HepG2 (cell line): Measurements from ENCODE around the gene KAZN. TPM values are rescaled to one million over a fixed set of nuclear protein-coding genes. Genes with fewer than 3 reads are reported as not detected.

Source experiments
- ARNTL ChIP-seq: sonication (generic); formaldehyde crosslinking; IDR thresholded peaks from 2 replicates; pipeline ENCODE4 v1.4.0; 2020; ENCODE audit warnings: mild to moderate bottlenecking, missing genetic modification reagents
- ELF3 ChIP-seq: IDR thresholded peaks from 2 replicates; pipeline ENCODE4 v1.6.1; 2016; ENCODE audit warnings: missing genetic modification reagents, missing compliant biosample characterization
- GTF2F1 ChIP-seq: fragments of 150-350 bp; IDR thresholded peaks from 2 replicates; pipeline ENCODE4 v1.6.1; 2014; ENCODE audit warnings: low read length
- HOXA3 ChIP-seq: sonication (generic); formaldehyde crosslinking; IDR thresholded peaks from 2 replicates; pipeline ENCODE4 v1.5.0; 2020; ENCODE audit warnings: missing genetic modification reagents
- IKZF4 ChIP-seq: sonication (generic); formaldehyde crosslinking; IDR thresholded peaks from 2 replicates; pipeline ENCODE4 v1.5.1; 2020; ENCODE audit warnings: borderline replicate concordance, mild to moderate bottlenecking, low read depth, missing genetic modification reagents; ENCODE audit errors: not compliant biosample characterization
- JDP2 ChIP-seq: sonication (generic); formaldehyde crosslinking; IDR thresholded peaks from 2 replicates; pipeline ENCODE4 v1.8.1; 2022; ENCODE audit warnings: missing genetic modification reagents, borderline replicate concordance
- KLF15 ChIP-seq: sonication (generic); formaldehyde crosslinking; IDR thresholded peaks from 2 replicates; pipeline ENCODE4 v1.8.1; 2023; ENCODE audit warnings: borderline replicate concordance, mild to moderate bottlenecking, inconsistent platforms, missing genetic modification reagents, mixed read lengths
- KLF16 ChIP-seq, 2 experiments: sonication (generic) in 1 of 2; formaldehyde crosslinking in 1 of 2; IDR thresholded peaks; 2 replicates each; pipeline versions ENCODE4 v1.6.1 to v1.8.0; 2016 to 2023; ENCODE audit warnings: missing genetic modification reagents in 2 of 2, missing compliant biosample characterization in 1 of 2
- RFX5 ChIP-seq: IDR thresholded peaks from 2 replicates; pipeline ENCODE4 v1.6.1; 2011; ENCODE audit warnings: low read depth, low read length, improper control_type of control experiment
- SETDB1 ChIP-seq: sonication (generic); formaldehyde crosslinking; IDR thresholded peaks from 2 replicates; pipeline ENCODE4 v1.5.1; 2020; ENCODE audit warnings: missing genetic modification reagents, mild to moderate bottlenecking, borderline replicate concordance
- SIN3B ChIP-seq: fragments of 150-350 bp; IDR thresholded peaks from 2 replicates; pipeline ENCODE4 v1.6.1; 2014; ENCODE audit warnings: low read length
- SP2 ChIP-seq: sonication (generic); formaldehyde crosslinking; IDR thresholded peaks from 2 replicates; pipeline ENCODE4 v1.5.1; 2020; ENCODE audit warnings: mild to moderate bottlenecking, missing genetic modification reagents
- TCF7L2 ChIP-seq: IDR thresholded peaks from 2 replicates; pipeline ENCODE4 v1.6.1; 2011; ENCODE audit warnings: mild to moderate bottlenecking, low read depth, low read length, moderate library complexity
- ZFP36L2 ChIP-seq: sonication (generic); formaldehyde crosslinking; IDR thresholded peaks from 2 replicates; pipeline ENCODE4 v1.4.0; 2020; ENCODE audit warnings: missing genetic modification reagents
- ZNF331 ChIP-seq: sonication (generic); formaldehyde crosslinking; IDR thresholded peaks from 2 replicates; pipeline ENCODE4 v1.4.0; 2020; ENCODE audit warnings: missing genetic modification reagents
- ZNF501 ChIP-seq: sonication (generic); formaldehyde crosslinking; IDR thresholded peaks from 2 replicates; pipeline ENCODE4 v1.5.1; 2020; ENCODE audit warnings: mild to moderate bottlenecking, moderate library complexity, missing genetic modification reagents
- ZNF556 ChIP-seq: sonication (generic); formaldehyde crosslinking; IDR thresholded peaks from 2 replicates; pipeline ENCODE4 v1.4.0; 2020; ENCODE audit warnings: mild to moderate bottlenecking, missing genetic modification reagents, borderline replicate concordance
- ZNF589 ChIP-seq: sonication (generic); formaldehyde crosslinking; conservative IDR thresholded peaks from 2 replicates; pipeline ENCODE4 v1.8.0; 2022; ENCODE audit warnings: mild to moderate bottlenecking, moderate library complexity, missing genetic modification reagents
- ZNF605 ChIP-seq: sonication (generic); formaldehyde crosslinking; IDR thresholded peaks from 2 replicates; pipeline ENCODE4 v1.8.0; 2022; ENCODE audit warnings: mild to moderate bottlenecking, missing genetic modification reagents
- polyA plus RNA-seq, 8 experiments: library from polyadenylated mRNA; depleted of rRNA in 3 of 8; stranded (reverse) in 7 of 8; unstranded in 1 of 8; fragments of >200 nt; fragmentation: Illumina TruSeq in 4 of 8; extraction: Trizol in 4 of 8; gene quantifications; 2 replicates each; pipeline versions ENCODE4 v1.2.1 to v1.2.3, GENCODE V29; 2011 to 2016; ENCODE audit warnings: low read depth in 4 of 8, missing spikeins in 1 of 8, mixed read lengths in 1 of 8; ENCODE audit not compliant: insufficient read depth in 1 of 8
- total RNA-seq, 5 experiments: library from RNA; depleted of rRNA; stranded (reverse); fragments of >200 nt; fragmentation: Illumina TruSeq; extraction: Trizol; gene quantifications; 2 replicates each; pipeline ENCODE4 v1.2.3, GENCODE V29; 2016; ENCODE audit warnings: low read depth in 1 of 5
- TF ChIP-seq, protein P1 (sequence below): IDR thresholded peaks from 2 replicates; pipeline ENCODE4 v1.6.1; 2016
- TF ChIP-seq, protein P2 (sequence below): sonication (generic); formaldehyde crosslinking; IDR thresholded peaks from 2 replicates; pipeline ENCODE4 v1.4.0; 2020; ENCODE audit warnings: missing genetic modification reagents
- TF ChIP-seq, protein P3 (sequence below): IDR thresholded peaks from 2 replicates; pipeline ENCODE4 v1.6.1; 2016; ENCODE audit warnings: missing biosample characterization, missing genetic modification reagents, low read depth
- TF ChIP-seq, protein P4 (sequence below): sonication (generic); formaldehyde crosslinking; IDR thresholded peaks from 2 replicates; pipeline ENCODE4 v1.8.0; 2022; ENCODE audit warnings: mild to moderate bottlenecking, missing genetic modification reagents; ENCODE audit not compliant: insufficient replicate concordance
- TF ChIP-seq, protein P5 (sequence below): sonication (generic); formaldehyde crosslinking; IDR thresholded peaks from 2 replicates; pipeline ENCODE4 v1.8.0; 2023; ENCODE audit warnings: mild to moderate bottlenecking, missing genetic modification reagents

The KAZN gene
- total and polyA plus RNA-seq, 2 of the 13 experiments (the other 11 are each of a cell fraction or from before 2014, with no cell fraction given) = 10.4 to 13.5 TPM

DNA sequence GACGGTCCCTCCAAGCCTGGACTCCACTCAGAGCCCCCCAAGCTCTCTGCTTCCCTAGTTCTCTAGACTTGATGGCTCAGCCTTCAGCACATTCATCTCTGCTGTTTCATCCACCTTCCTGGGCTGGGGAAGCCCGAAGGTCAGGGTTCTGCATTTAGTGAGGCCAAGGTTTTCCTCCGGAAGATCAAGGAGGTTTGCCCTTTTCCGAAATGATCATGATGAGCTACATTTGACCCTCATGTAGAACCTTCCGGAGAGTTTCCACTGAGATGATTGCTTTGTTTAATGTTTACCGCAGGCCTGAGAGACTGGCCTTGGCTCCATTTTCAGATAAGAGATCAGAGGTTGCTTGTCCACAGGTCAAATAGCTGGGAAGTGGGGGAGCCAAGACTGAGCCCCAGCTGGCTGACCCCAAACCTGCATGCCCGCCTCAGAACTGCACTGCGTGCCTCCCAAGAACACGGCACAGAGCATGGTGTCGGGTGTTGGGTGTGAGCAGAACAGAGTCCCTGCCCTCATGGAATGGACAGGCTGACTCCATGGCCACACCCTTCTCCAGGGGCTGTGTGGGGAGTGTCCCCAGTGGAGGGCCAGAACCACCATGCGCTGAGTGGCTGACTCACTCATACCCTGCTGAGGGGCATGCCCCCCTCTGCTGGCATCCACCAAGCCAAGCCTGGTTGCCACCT lies 354.3 kb downstream of the KAZN start (continued):
- TF ChIP-seq JDP2 (CRISPR knock-in tag) = no peak; the same call in 1 of the 2 replicates
- TF ChIP-seq, protein P1, sequence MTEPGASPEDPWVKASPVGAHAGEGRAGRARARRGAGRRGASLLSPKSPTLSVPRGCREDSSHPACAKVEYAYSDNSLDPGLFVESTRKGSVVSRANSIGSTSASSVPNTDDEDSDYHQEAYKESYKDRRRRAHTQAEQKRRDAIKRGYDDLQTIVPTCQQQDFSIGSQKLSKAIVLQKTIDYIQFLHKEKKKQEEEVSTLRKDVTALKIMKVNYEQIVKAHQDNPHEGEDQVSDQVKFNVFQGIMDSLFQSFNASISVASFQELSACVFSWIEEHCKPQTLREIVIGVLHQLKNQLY (CRISPR knock-in tag) = peak; percentile 55
- TF ChIP-seq, protein P2, sequence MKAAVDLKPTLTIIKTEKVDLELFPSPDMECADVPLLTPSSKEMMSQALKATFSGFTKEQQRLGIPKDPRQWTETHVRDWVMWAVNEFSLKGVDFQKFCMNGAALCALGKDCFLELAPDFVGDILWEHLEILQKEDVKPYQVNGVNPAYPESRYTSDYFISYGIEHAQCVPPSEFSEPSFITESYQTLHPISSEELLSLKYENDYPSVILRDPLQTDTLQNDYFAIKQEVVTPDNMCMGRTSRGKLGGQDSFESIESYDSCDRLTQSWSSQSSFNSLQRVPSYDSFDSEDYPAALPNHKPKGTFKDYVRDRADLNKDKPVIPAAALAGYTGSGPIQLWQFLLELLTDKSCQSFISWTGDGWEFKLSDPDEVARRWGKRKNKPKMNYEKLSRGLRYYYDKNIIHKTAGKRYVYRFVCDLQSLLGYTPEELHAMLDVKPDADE (CRISPR knock-in tag) = no peak
- peak; percentile 91 for TF ChIP-seq ZNF501 (CRISPR knock-in tag)
- peak; percentile 64; the same call in 1 of the 2 replicates for TF ChIP-seq KLF15 (CRISPR knock-in tag)
- peak; percentile 89 for TF ChIP-seq ZNF556
- no peak for TF ChIP-seq RFX5
- TF ChIP-seq TCF7L2 = peak; percentile 69
- TF ChIP-seq, protein P3, sequence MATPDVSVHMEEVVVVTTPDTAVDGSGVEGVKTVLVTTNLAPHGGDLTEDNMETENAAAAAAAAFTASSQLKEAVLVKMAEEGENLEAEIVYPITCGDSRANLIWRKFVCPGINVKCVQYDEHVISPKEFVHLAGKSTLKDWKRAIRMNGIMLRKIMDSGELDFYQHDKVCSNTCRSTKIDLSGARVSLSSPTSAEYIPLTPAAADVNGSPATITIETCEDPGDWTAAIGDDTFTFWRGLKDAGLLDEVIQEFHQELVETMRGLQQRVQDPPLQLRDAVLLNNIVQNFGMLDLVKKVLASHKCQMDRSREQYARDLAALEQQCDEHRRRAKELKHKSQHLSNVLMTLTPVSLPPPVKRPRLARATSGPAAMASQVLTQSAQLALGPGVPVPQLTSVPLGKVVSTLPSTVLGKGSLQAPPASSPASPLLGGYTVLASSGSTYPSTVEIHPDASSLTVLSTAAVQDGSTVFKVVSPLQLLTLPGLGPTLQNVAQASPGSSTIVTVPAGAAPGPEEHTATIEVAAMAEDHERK = no peak
- TF ChIP-seq ZNF331 (CRISPR knock-in tag) = peak; percentile 85
- TF ChIP-seq ZFP36L2 = no peak
- TF ChIP-seq IKZF4 (CRISPR knock-in tag) = no peak
- TF ChIP-seq, protein P4, sequence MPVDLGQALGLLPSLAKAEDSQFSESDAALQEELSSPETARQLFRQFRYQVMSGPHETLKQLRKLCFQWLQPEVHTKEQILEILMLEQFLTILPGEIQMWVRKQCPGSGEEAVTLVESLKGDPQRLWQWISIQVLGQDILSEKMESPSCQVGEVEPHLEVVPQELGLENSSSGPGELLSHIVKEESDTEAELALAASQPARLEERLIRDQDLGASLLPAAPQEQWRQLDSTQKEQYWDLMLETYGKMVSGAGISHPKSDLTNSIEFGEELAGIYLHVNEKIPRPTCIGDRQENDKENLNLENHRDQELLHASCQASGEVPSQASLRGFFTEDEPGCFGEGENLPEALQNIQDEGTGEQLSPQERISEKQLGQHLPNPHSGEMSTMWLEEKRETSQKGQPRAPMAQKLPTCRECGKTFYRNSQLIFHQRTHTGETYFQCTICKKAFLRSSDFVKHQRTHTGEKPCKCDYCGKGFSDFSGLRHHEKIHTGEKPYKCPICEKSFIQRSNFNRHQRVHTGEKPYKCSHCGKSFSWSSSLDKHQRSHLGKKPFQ = peak; percentile 83
- peak; percentile 63; the same call in 1 of the 2 replicates for TF ChIP-seq ARNTL (CRISPR knock-in tag)
- TF ChIP-seq KLF16 (CRISPR knock-in tag; IDR thresholded peaks at IDR 0.05) = peak in 1 of 2 experiments; percentile 78; a peak in 1 of 4 replicates
- TF ChIP-seq, protein P5, sequence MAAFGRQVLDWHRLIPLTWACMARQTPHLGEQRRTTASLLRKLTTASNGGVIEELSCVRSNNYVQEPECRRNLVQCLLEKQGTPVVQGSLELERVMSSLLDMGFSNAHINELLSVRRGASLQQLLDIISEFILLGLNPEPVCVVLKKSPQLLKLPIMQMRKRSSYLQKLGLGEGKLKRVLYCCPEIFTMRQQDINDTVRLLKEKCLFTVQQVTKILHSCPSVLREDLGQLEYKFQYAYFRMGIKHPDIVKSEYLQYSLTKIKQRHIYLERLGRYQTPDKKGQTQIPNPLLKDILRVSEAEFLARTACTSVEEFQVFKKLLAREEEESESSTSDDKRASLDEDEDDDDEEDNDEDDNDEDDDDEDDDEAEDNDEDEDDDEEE (CRISPR knock-in tag) = no peak
- peak; percentile 61 for TF ChIP-seq ELF3 (CRISPR knock-in tag)
- no peak for TF ChIP-seq GTF2F1
- TF ChIP-seq SETDB1 (CRISPR knock-in tag) = no peak
- TF ChIP-seq ZNF605 (CRISPR knock-in tag) = no peak; the same call in 1 of the 2 replicates
- TF ChIP-seq ZNF589 (CRISPR knock-in tag) = no peak
- TF ChIP-seq SP2 (CRISPR knock-in tag) = no peak
- peak; percentile 93 for TF ChIP-seq HOXA3 (CRISPR knock-in tag)
- no peak for TF ChIP-seq SIN3B
